ENCODE results near the gene CAPN9. TPM values are rescaled to one million over a fixed set of nuclear protein-coding genes. Genes with fewer than 3 reads are reported as not detected.

CAPN9 gene
- total and polyA plus RNA-seq, 9 of the 15 experiments (the other 6 are each of a cell fraction or from before 2014, with no cell fraction given) = not detected

GRCh38 chr1:230750986-230751625 lies 3.9 kb downstream of the CAPN9 start (continued):
- TF ChIP-seq RBM22 (IDR thresholded peaks at IDR 0.05; ENCODE audit: low read depth, low read length, poor library complexity, severe bottlenecking) (no peak), ZNF408 (CRISPR knock-in tag; IDR thresholded peaks at IDR 0.05; ENCODE audit: low read depth) (no peak)
- TF ChIP-seq, protein P1, sequence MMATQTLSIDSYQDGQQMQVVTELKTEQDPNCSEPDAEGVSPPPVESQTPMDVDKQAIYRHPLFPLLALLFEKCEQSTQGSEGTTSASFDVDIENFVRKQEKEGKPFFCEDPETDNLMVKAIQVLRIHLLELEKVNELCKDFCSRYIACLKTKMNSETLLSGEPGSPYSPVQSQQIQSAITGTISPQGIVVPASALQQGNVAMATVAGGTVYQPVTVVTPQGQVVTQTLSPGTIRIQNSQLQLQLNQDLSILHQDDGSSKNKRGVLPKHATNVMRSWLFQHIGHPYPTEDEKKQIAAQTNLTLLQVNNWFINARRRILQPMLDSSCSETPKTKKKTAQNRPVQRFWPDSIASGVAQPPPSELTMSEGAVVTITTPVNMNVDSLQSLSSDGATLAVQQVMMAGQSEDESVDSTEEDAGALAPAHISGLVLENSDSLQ (IDR thresholded peaks at IDR 0.05) = no peak
- TF ChIP-seq, protein P2, sequence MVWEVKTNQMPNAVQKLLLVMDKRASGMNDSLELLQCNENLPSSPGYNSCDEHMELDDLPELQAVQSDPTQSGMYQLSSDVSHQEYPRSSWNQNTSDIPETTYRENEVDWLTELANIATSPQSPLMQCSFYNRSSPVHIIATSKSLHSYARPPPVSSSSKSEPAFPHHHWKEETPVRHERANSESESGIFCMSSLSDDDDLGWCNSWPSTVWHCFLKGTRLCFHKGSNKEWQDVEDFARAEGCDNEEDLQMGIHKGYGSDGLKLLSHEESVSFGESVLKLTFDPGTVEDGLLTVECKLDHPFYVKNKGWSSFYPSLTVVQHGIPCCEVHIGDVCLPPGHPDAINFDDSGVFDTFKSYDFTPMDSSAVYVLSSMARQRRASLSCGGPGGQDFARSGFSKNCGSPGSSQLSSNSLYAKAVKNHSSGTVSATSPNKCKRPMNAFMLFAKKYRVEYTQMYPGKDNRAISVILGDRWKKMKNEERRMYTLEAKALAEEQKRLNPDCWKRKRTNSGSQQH (CRISPR knock-in tag; IDR thresholded peaks at IDR 0.05) = 0 out of 2 replicates have a peak, but pooled peaks have one; percentile 10

GRCh38 chr1:230752407-230752806 lies 5.2 kb downstream of the CAPN9 start:
- H3K9me3 ChIP-seq (replicated peaks; ENCODE audit: control insufficient read depth, insufficient read depth, low read depth, low read length) = no peaks in the 10 kb centered on the region
- ATAC-seq (no peak), FAIRE-seq (no peak), DNase-seq (ENCODE audit: extremely low read depth in 1 of 4, low spot score in 3 of 4) (no peak)
- intact Hi-C loops (cut with micrococcal nuclease) = no loop called here
- no peak overlapping the region for H3K4me2 ChIP-seq (ENCODE audit: insufficient read depth, low read length)
- in situ Hi-C loops (cut with MboI) = no loop called here
- H2AFZ ChIP-seq (ENCODE audit: low read depth, low read length) = no peak overlapping the region
- H3K27me3 ChIP-seq (ENCODE audit: control insufficient read depth in 2 of 2, insufficient read depth in 2 of 2, low read length in 2 of 2) = peaks cover 30 to 61% of the 10 kb centered on the region in 2 experiments; a peak in 4 of 5 replicates
- WGBS (ENCODE audit: insufficient coverage, low coverage, missing lambda C conversion rate) = 10% methylated on average over 6 of the region's 6 CpGs
- H3K4me1 ChIP-seq (replicated peaks in 1 of 2; ENCODE audit: control insufficient read depth in 2 of 2, insufficient read depth in 2 of 2, low read length in 2 of 2) = peaks cover 0 to 6% of the 10 kb centered on the region in 2 experiments; a peak in 1 of 5 replicates
- no peaks in the 10 kb centered on the region for H3K9me1 ChIP-seq (ENCODE audit: control insufficient read depth, insufficient read depth, low read length)
- ChIA-PET CTCF (ENCODE audit: low intra/inter-chr PET ratio) (no interaction called here), POLR2A (interaction anchor here (0.7 kb wide), 1 partner anchor 1721 kb away, joined by 3 read pairs; no protein-coding TSS in a partner anchor)
- no peak overlapping the region for H3K27ac ChIP-seq (ENCODE audit: extremely low read depth, low read depth, low read length)
- no peaks in the 10 kb centered on the region for H3K79me2 ChIP-seq (ENCODE audit: control insufficient read depth, insufficient read depth, low read length)
- H4K20me1 ChIP-seq (replicated peaks; ENCODE audit: control insufficient read depth, insufficient read depth, low read length) = no peaks in the 10 kb centered on the region
- H3K36me3 ChIP-seq (ENCODE audit: control insufficient read depth, insufficient read depth, low read length) = no peaks in the 10 kb centered on the region
- H3K9ac ChIP-seq (ENCODE audit: insufficient read depth in 1 of 2, low read depth in 2 of 2, low read length in 2 of 2) = no peak overlapping the region
- TF ChIP-seq ZKSCAN3 (CRISPR knock-in tag; IDR thresholded peaks at IDR 0.05) (no peak), TGIF2 (CRISPR knock-in tag; IDR thresholded peaks at IDR 0.05) (no peak)
- no TSS peak for BruUV-seq (replicated peaks)
- no peak overlapping the region for H3K4me3 ChIP-seq
